IPS-18c (cell line): ENCODE data around the gene CNPY2.
"Not testable (repeated sequence)": the region's sequence is repeated elsewhere in the genome, so short reads cannot be mapped to it uniquely, and the experiment has no call there.

ENCODE experiments used
- H3K4me3 ChIP-seq: 2 replicates; pipeline ENCODE4 v1.7.0; 2013; ENCODE audit warnings: low read depth, mild to moderate bottlenecking, low read length, moderate library complexity; ENCODE audit not compliant: insufficient read depth
- H3K9me3 ChIP-seq: one replicate; pipeline ENCODE4 v1.6.1; 2013; ENCODE audit warnings: mild to moderate bottlenecking, low read length, moderate library complexity; ENCODE audit not compliant: control insufficient read depth, insufficient read depth

Gene CNPY2

GRCh38 chr12:56315622-56316473 is at the start of gene CNPY2:
TSS of gene CNPY2 (minus strand) at chr12:56315988. CDS start at chr12:56315217, 771 bp downstream.
- H3K9me3 ChIP-seq = no peaks in the 10 kb centered on the region
- peak within 1 kb of the TSS; percentile 98 for H3K4me3 ChIP-seq

GRCh38 chr12:56362130-56363059 is 46.6 kb upstream of the CNPY2 start, which contains the start of gene APOF:
TSS of gene APOF (minus strand) at chr12:56362857. CDS start at chr12:56362745, 112 bp downstream.
- H3K9me3 ChIP-seq = peaks cover 2% of the 10 kb centered on the region

GRCh38 chr12:56361487-56362129 is 45.8 kb upstream of the CNPY2 start:
- H3K9me3 ChIP-seq = peaks cover 2% of the 10 kb centered on the region
- no peak overlapping the region for H3K4me3 ChIP-seq

More at GRCh38 chr12:56362130-56363059, 46.6 kb upstream of the CNPY2 start, which contains the start of gene APOF:
- H3K4me3 ChIP-seq = no peak within 1 kb of the TSS

- H3K9me3 ChIP-seq = no peaks in the 10 kb centered on the region
- H3K4me3 ChIP-seq = peak within 1 kb of the TSS; percentile 73
Measured at GRCh38 chr12:56359851-56360767, 44.3 kb upstream of the CNPY2 start, which contains the start of gene STAT2. TSS of gene STAT2 (minus strand) at chr12:56360107. CDS start at chr12:56356571, 3,536 bp downstream.

GRCh38 chr12:56358836-56359532 is 43.2 kb upstream of the CNPY2 start:
- peaks cover 3% of the 10 kb centered on the region for H3K9me3 ChIP-seq

GRCh38 chr12:56351325-56351724 is 35.5 kb upstream of the CNPY2 start:
- H3K9me3 ChIP-seq = peaks cover 3% of the 10 kb centered on the region
- no peak overlapping the region for H3K4me3 ChIP-seq

More at GRCh38 chr12:56358836-56359532, 43.2 kb upstream of the CNPY2 start:
- peak overlapping the region; percentile 73 for H3K4me3 ChIP-seq

- H3K9me3 ChIP-seq = peaks cover 3% of the 10 kb centered on the region
- H3K4me3 ChIP-seq = no peak overlapping the region
Measured at GRCh38 chr12:56350662-56351061, 34.9 kb upstream of the CNPY2 start.

GRCh38 chr12:56348776-56349175 is 33.0 kb upstream of the CNPY2 start:
- no peaks in the 10 kb centered on the region for H3K9me3 ChIP-seq
- H3K4me3 ChIP-seq = no peak overlapping the region

GRCh38 chr12:56347255-56347654 is 31.5 kb upstream of the CNPY2 start:
- H3K4me3 ChIP-seq = not testable (repeated sequence)

GRCh38 chr12:56346675-56347074 is 30.9 kb upstream of the CNPY2 start:
- H3K9me3 ChIP-seq = no peaks in the 10 kb centered on the region
- no peak overlapping the region for H3K4me3 ChIP-seq

More at GRCh38 chr12:56347255-56347654, 31.5 kb upstream of the CNPY2 start:
- H3K9me3 ChIP-seq = not testable (repeated sequence)

- H3K9me3 ChIP-seq = not testable (repeated sequence)
Measured at GRCh38 chr12:56342290-56342689, 26.5 kb upstream of the CNPY2 start.

GRCh38 chr12:56341616-56342015 is 25.8 kb upstream of the CNPY2 start:
- no peaks in the 10 kb centered on the region for H3K9me3 ChIP-seq
- no peak overlapping the region for H3K4me3 ChIP-seq

More at GRCh38 chr12:56342290-56342689, 26.5 kb upstream of the CNPY2 start:
- H3K4me3 ChIP-seq = not testable (repeated sequence)

GRCh38 chr12:56339158-56339422 is 23.3 kb upstream of the CNPY2 start:
- H3K9me3 ChIP-seq = no peaks in the 10 kb centered on the region
- H3K4me3 ChIP-seq = peak overlapping the region; percentile 6; the same call in 1 of the 2 replicates

GRCh38 chr12:56338308-56339157 is 22.7 kb upstream of the CNPY2 start, which contains the start of gene IL23A:
TSS of gene IL23A (plus strand) at chr12:56338884. CDS start at chr12:56339045, 161 bp downstream.
- H3K9me3 ChIP-seq = no peaks in the 10 kb centered on the region
- H3K4me3 ChIP-seq = peak within 1 kb of the TSS; percentile 28

- 0 out of 2 replicates have a peak overlapping the region, but pooled peaks have one; percentile 28 for H3K4me3 ChIP-seq
- H3K9me3 ChIP-seq = no peaks in the 10 kb centered on the region
Measured at GRCh38 chr12:56337753-56338251, 22.0 kb upstream of the CNPY2 start.
